CD14-positive monocyte (primary cell): ENCODE results near the gene CCDC112. TPM values are rescaled to one million over a fixed set of nuclear protein-coding genes. Genes with fewer than 3 reads are reported as not detected.
A peak's percentile ranks its signal among the peaks of the same experiment; 100 is the strongest.
"Not testable (repeated sequence)": the region's sequence is repeated elsewhere in the genome, so short reads cannot be mapped to it uniquely, and the experiment has no call there.

Source experiments
- DNase-seq, 3 donors: peaks; one replicate each; pipeline ENCODE4 v3.0.0-alpha.2; 2011 to 2022
- H2AFZ ChIP-seq: 2 replicates; pipeline ENCODE4 v1.6.0; 2012; ENCODE audit warnings: mild to moderate bottlenecking, low read depth, low read length, inconsistent platforms; ENCODE audit not compliant: insufficient read depth, poor library complexity, severe bottlenecking
- H3K27ac ChIP-seq, 2 donors: 1 replicate in 1 of 2; 2 replicates in 1 of 2; pipeline ENCODE4 v1.5.1; 2012 to 2013; ENCODE audit warnings: low read length in 2 of 2, control low read depth in 1 of 2, inconsistent platforms in 1 of 2, low read depth in 1 of 2, mild to moderate bottlenecking in 1 of 2
- H3K27me3 ChIP-seq, 2 donors: one replicate each; pipeline versions ENCODE4 v1.6.0 to v1.6.1; 2011 to 2013; ENCODE audit warnings: low read length in 2 of 2; ENCODE audit not compliant: control insufficient read depth in 2 of 2, insufficient read depth in 2 of 2
- H3K36me3 ChIP-seq, 2 donors: replicated peaks in 1 of 2; 1 replicate in 1 of 2; 2 replicates in 1 of 2; pipeline versions ENCODE4 v1.5.1 to v1.6.1; 2012 to 2013; ENCODE audit warnings: low read length in 2 of 2, control low read depth in 1 of 2, inconsistent platforms in 1 of 2, mild to moderate bottlenecking in 1 of 2; ENCODE audit not compliant: insufficient read depth in 2 of 2, control insufficient read depth in 1 of 2
- H3K4me1 ChIP-seq, 2 donors: 1 replicate in 1 of 2; 2 replicates in 1 of 2; pipeline versions ENCODE4 v1.5.1 to v1.6.1; 2012 to 2013; ENCODE audit warnings: low read length in 2 of 2, control low read depth in 1 of 2, inconsistent platforms in 1 of 2, mild to moderate bottlenecking in 1 of 2, moderate library complexity in 1 of 2; ENCODE audit not compliant: insufficient read depth in 2 of 2, control insufficient read depth in 1 of 2
- H3K4me2 ChIP-seq: replicated peaks from 2 replicates; pipeline ENCODE3; 2012; ENCODE audit warnings: low read length, moderate library complexity, mild to moderate bottlenecking; ENCODE audit not compliant: poor library complexity, severe bottlenecking; ENCODE audit errors: extremely low read depth
- H3K4me3 ChIP-seq, 3 experiments: fragments of 200-600 bp in 1 of 3; sonication (generic) in 1 of 3; replicated peaks in 1 of 3; 1 replicate in 2 of 3; 2 replicates in 1 of 3; pipeline ENCODE4 v1.5.1; 2011 to 2013; ENCODE audit warnings: low read length in 3 of 3, mild to moderate bottlenecking in 3 of 3, control low read depth in 2 of 3, low read depth in 2 of 3, inconsistent platforms in 1 of 3, moderate library complexity in 1 of 3
- H3K79me2 ChIP-seq: 2 replicates; pipeline ENCODE4 v1.6.0; 2012; ENCODE audit warnings: mild to moderate bottlenecking, control low read depth, inconsistent platforms, low read length, moderate library complexity; ENCODE audit not compliant: insufficient read depth
- H3K9ac ChIP-seq: 2 replicates; pipeline ENCODE4 v1.6.0; 2017; ENCODE audit warnings: low read length, mild to moderate bottlenecking; ENCODE audit not compliant: insufficient read depth, poor library complexity, severe bottlenecking
- H3K9me3 ChIP-seq, 2 donors: replicated peaks in 1 of 2; 1 replicate in 1 of 2; 2 replicates in 1 of 2; pipeline versions ENCODE4 v1.5.1 to v1.6.1; 2012 to 2013; ENCODE audit warnings: low read length in 2 of 2, control low read depth in 1 of 2; ENCODE audit not compliant: control insufficient read depth in 1 of 2, insufficient read depth in 1 of 2
- H4K20me1 ChIP-seq: 2 replicates; pipeline ENCODE4 v1.6.0; 2012; ENCODE audit warnings: mild to moderate bottlenecking, low read length, control low read depth, moderate library complexity; ENCODE audit not compliant: insufficient read depth
- H3K27ac Mint-ChIP-seq, 7 donors: one replicate each; pipeline ENCODE4 v1.8.0; 2020; ENCODE audit warnings: mild to moderate bottlenecking in 7 of 7, mixed read lengths in 7 of 7, moderate library complexity in 6 of 7, inconsistent platforms in 2 of 7
- H3K27me3 Mint-ChIP-seq, 3 donors: one replicate each; pipeline ENCODE4 v1.8.0; 2021 to 2022; ENCODE audit warnings: low read depth in 3 of 3, mild to moderate bottlenecking in 3 of 3, mixed read lengths in 3 of 3, moderate library complexity in 3 of 3, inconsistent platforms in 1 of 3
- H3K36me3 Mint-ChIP-seq, 2 donors: one replicate each; pipeline ENCODE4 v1.8.0; 2020; ENCODE audit warnings: mixed read lengths in 2 of 2, inconsistent platforms in 1 of 2, mild to moderate bottlenecking in 1 of 2
- H3K4me1 Mint-ChIP-seq: one replicate; pipeline ENCODE4 v1.8.0; 2020; ENCODE audit warnings: mild to moderate bottlenecking, mixed read lengths
- H3K4me3 Mint-ChIP-seq, 2 donors: one replicate each; pipeline ENCODE4 v1.8.0; 2020; ENCODE audit warnings: mild to moderate bottlenecking in 2 of 2, mixed read lengths in 2 of 2, moderate library complexity in 1 of 2
- H3K9me3 Mint-ChIP-seq, 7 donors: one replicate each; pipeline ENCODE4 v1.8.0; 2020 to 2022; ENCODE audit warnings: mixed read lengths in 7 of 7, mild to moderate bottlenecking in 6 of 7, moderate library complexity in 6 of 7, inconsistent platforms in 2 of 7
- CTCF ChIP-seq: fragments of 200-600 bp; IDR thresholded peaks from one replicate; pipeline ENCODE4 v1.8.0; 2022; ENCODE audit warnings: antibody characterized with exemption, mild to moderate bottlenecking
- WGBS: methylation state at CpG from one replicate; pipeline ENCODE4 v1.1.5; 2013; ENCODE audit warnings: missing lambda C conversion rate; ENCODE audit not compliant: insufficient coverage; 5-methylcytosine and 5-hydroxymethylcytosine counted together
- intact Hi-C, 2 donors: fragments of 100-400 bp; cut with micrococcal nuclease; formaldehyde crosslinking; loops; one replicate each; pipeline versions ENCODE4 v1.15.0 to v1.15.1; 2023
- polyA plus RNA-seq, 3 donors: library from polyadenylated mRNA; depleted of rRNA in 1 of 3; unstranded in 2 of 3; stranded (reverse) in 1 of 3; fragments of 300-500 nt in 2 of 3; fragments of >200 nt in 1 of 3; fragmentation: Illumina TruSeq in 2 of 3; gene quantifications; 1 replicate in 2 of 3; 2 replicates in 1 of 3; pipeline ENCODE4 v1.2.3, GENCODE V29; 2012 to 2021

Gene CCDC112
- polyA plus RNA-seq, 3 donors, result 4.3 to 6.2 (median 5.9) TPM

- WGBS, result no CpG with 5 or more reads among the region's 2 CpGs
- no peaks in the 10 kb centered on the region for H3K4me1 Mint-ChIP-seq
- H3K9me3 Mint-ChIP-seq, result peaks cover 0 to 3% (median 0%) of the 10 kb centered on the region in 7 donors
- H3K36me3 ChIP-seq, result no peaks in the 10 kb centered on the region
- H3K4me3 ChIP-seq, result no peak overlapping the region
- no peaks in the 10 kb centered on the region for H3K36me3 Mint-ChIP-seq
- H3K27me3 ChIP-seq, result peaks cover 2% of the 10 kb centered on the region in 2 donors
- H3K9ac ChIP-seq, result no peak overlapping the region
- H3K27me3 Mint-ChIP-seq, result peaks cover 0 to 7% (median 2%) of the 10 kb centered on the region in 3 donors
- H3K27ac Mint-ChIP-seq, result no peak overlapping the region
- TF ChIP-seq CTCF, result no peak
- H3K4me3 Mint-ChIP-seq, result no peak overlapping the region
- no peak overlapping the region for H3K27ac ChIP-seq
- DNase-seq, result no peak
- H3K4me2 ChIP-seq, result no peak overlapping the region
- no peaks in the 10 kb centered on the region for H3K4me1 ChIP-seq
- intact Hi-C loops, result no loop called here
- no peaks in the 10 kb centered on the region for H3K79me2 ChIP-seq
- H4K20me1 ChIP-seq, result no peaks in the 10 kb centered on the region
- no peak overlapping the region for H2AFZ ChIP-seq
- no peaks in the 10 kb centered on the region for H3K9me3 ChIP-seq
These were observed 34.4 kb upstream of the CCDC112 start for GRCh38 chr5:115330830-115331229.

GRCh38 chr5:115329475-115329874, 33.0 kb upstream of the CCDC112 start:
- no peaks in the 10 kb centered on the region for H3K79me2 ChIP-seq
- H3K4me1 ChIP-seq, result no peaks in the 10 kb centered on the region
- no peak overlapping the region for H3K9ac ChIP-seq
- intact Hi-C loops, result no loop called here
- H3K36me3 Mint-ChIP-seq, result no peaks in the 10 kb centered on the region
- no peaks in the 10 kb centered on the region for H3K36me3 ChIP-seq
- no peak overlapping the region for H3K4me2 ChIP-seq
- H3K27ac ChIP-seq, result no peak overlapping the region
- peaks cover 4 to 13% (median 6%) of the 10 kb centered on the region in 3 donors for H3K27me3 Mint-ChIP-seq
- H3K9me3 Mint-ChIP-seq, result peaks cover 0 to 6% (median 0%) of the 10 kb centered on the region in 7 donors
- WGBS, result no CpG with 5 or more reads among the region's 8 CpGs
- no peaks in the 10 kb centered on the region for H4K20me1 ChIP-seq
- no peak for DNase-seq
- peaks cover 2 to 10% of the 10 kb centered on the region in 2 donors for H3K27me3 ChIP-seq
- no peak overlapping the region for H2AFZ ChIP-seq
- no peak overlapping the region for H3K4me3 ChIP-seq
- H3K27ac Mint-ChIP-seq, result no peak overlapping the region
- TF ChIP-seq CTCF, result no peak
- no peaks in the 10 kb centered on the region for H3K9me3 ChIP-seq
- peak overlapping the region in 1 of 2 donors; percentile 5 for H3K4me3 Mint-ChIP-seq
- H3K4me1 Mint-ChIP-seq, result no peaks in the 10 kb centered on the region

GRCh38 chr5:115328617-115329274, 32.3 kb upstream of the CCDC112 start:
- WGBS, result 67% methylated on average over 4 of the region's 6 CpGs
- H3K79me2 ChIP-seq, H3K4me3 Mint-ChIP-seq, intact Hi-C loops, H3K4me1 ChIP-seq, H3K9me3 Mint-ChIP-seq, H3K9me3 ChIP-seq, H3K9ac ChIP-seq, H3K4me1 Mint-ChIP-seq, H3K36me3 ChIP-seq, H3K4me2 ChIP-seq, H4K20me1 ChIP-seq, H3K36me3 Mint-ChIP-seq, DNase-seq, H2AFZ ChIP-seq, H3K4me3 ChIP-seq, H3K27ac ChIP-seq, H3K27ac Mint-ChIP-seq: not testable (repeated sequence)
- peaks cover 4 to 13% (median 6%) of the 10 kb centered on the region in 3 donors for H3K27me3 Mint-ChIP-seq
- H3K27me3 ChIP-seq, result peaks cover 2 to 10% of the 10 kb centered on the region in 2 donors
